Psoas muscle (tissue), 8 donors: ENCODE results near the gene SYT7. TPM values are rescaled to one million over a fixed set of nuclear protein-coding genes. Genes with fewer than 3 reads are reported as not detected.

Source experiments
- ATAC-seq, 4 donors: fragments of 200-7000 bp; cut with Tn5 transposase; one replicate each; pipeline ENCODE4 v1.9.1; 2020; ENCODE audit warnings: moderate library complexity in 3 of 4, mild to moderate bottlenecking in 2 of 4
- DNase-seq, 2 donors: peaks; one replicate each; pipeline ENCODE4 v3.0.0-alpha.2; 2020
- H3K27ac ChIP-seq: fragments of 200-600 bp; one replicate; pipeline ENCODE4 v1.8.0; 2022
- H3K27me3 ChIP-seq, 3 donors: fragments of 200-600 bp in 1 of 3; one replicate each; pipeline versions ENCODE4 v1.6.1 to v1.8.0; 2013 to 2022; ENCODE audit warnings: low read length in 2 of 3, mild to moderate bottlenecking in 2 of 3, moderate library complexity in 1 of 3; ENCODE audit not compliant: insufficient read depth in 3 of 3
- H3K36me3 ChIP-seq, 2 donors: fragments of 200-600 bp in 1 of 2; one replicate each; pipeline versions ENCODE4 v1.6.1 to v1.8.0; 2013 to 2022; ENCODE audit warnings: low read depth in 1 of 2, mild to moderate bottlenecking in 1 of 2, moderate library complexity in 1 of 2; ENCODE audit not compliant: insufficient read depth in 1 of 2
- H3K4me1 ChIP-seq: fragments of 200-600 bp; one replicate; pipeline ENCODE4 v1.8.0; 2022
- H3K4me3 ChIP-seq: fragments of 200-600 bp; one replicate; pipeline ENCODE4 v1.8.0; 2022; ENCODE audit warnings: mild to moderate bottlenecking
- H3K9me3 ChIP-seq: fragments of 200-600 bp; one replicate; pipeline ENCODE4 v1.8.0; 2022
- WGBS, 3 donors: extraction: QIAGEN DNeasy Blood & Tissue Kit; methylation state at CpG; one replicate each; pipeline versions ENCODE4 v1.1.6 to v1.1.7; 2013; 5-methylcytosine and 5-hydroxymethylcytosine counted together
- intact Hi-C, 2 donors: fragments of 100-400 bp; cut with DNase I; formaldehyde crosslinking; loops; one replicate each; pipeline versions ENCODE4 v1.11.0 to v1.14.2; 2022
- polyA plus RNA-seq, 3 donors: library from polyadenylated mRNA; stranded (reverse); fragments of 200-250 nt; gene quantifications; one replicate each; pipeline ENCODE4 v1.2.3, GENCODE V29; 2013
- total RNA-seq, 4 donors: library from RNA; stranded (reverse); fragmentation: NEBNext Ultra II Directional in 2 of 4; extraction: Animal tissue kit (Norgen Biotek cat#: 25700) in 2 of 4; gene quantifications; one replicate each; pipeline versions ENCODE4 v1.2.1 to v1.2.4, GENCODE V29; 2021 to 2023
- TF ChIP-seq, protein P1 (sequence below): fragments of 200-600 bp; IDR thresholded peaks from one replicate; pipeline ENCODE4 v1.8.0; 2022; ENCODE audit warnings: antibody characterized with exemption
- donor health status: healthy with polysubstance abuse.
- donor health status: DM: no; HTN: no; CAD: no; lungs with moderate emphysema.
- donor health status: Bipolar disorder and iron deficiency.
- donor health status: healthy.
- donor health status: DM: yes; HTN: yes; CAD: no.
- donor health status: DM: no; HTN: no; CAD: no.
- donor health status: DM: no; HTN: no; CAD: no.
- donor health status: DM: yes; HTN: yes; CAD: no.

SYT7 gene
- total and polyA plus RNA-seq, 7 donors: 0.96 to 3.5 (median 2.1) TPM

- no peak for DNase-seq
- Histone ChIP-seq H3K27ac (no peak overlapping the region), H3K4me3 (no peak overlapping the region), H3K9me3 (no peaks in the 10 kb centered on the region), H3K27me3 (peaks cover 0 to 25% (median 2%) of the 10 kb centered on the region in 3 donors), H3K36me3 (no peaks in the 10 kb centered on the region), H3K4me1 (no peaks in the 10 kb centered on the region)
- intact Hi-C loops: loop anchor here in 1 of 2 donors (2.0 kb wide), 1 partner anchor 67 kb away; no protein-coding TSS in a partner anchor
- 73 to 76% (median 74%) methylated on average over 11 of the region's 11 CpGs for WGBS, 3 donors
- TF ChIP-seq, protein P1, sequence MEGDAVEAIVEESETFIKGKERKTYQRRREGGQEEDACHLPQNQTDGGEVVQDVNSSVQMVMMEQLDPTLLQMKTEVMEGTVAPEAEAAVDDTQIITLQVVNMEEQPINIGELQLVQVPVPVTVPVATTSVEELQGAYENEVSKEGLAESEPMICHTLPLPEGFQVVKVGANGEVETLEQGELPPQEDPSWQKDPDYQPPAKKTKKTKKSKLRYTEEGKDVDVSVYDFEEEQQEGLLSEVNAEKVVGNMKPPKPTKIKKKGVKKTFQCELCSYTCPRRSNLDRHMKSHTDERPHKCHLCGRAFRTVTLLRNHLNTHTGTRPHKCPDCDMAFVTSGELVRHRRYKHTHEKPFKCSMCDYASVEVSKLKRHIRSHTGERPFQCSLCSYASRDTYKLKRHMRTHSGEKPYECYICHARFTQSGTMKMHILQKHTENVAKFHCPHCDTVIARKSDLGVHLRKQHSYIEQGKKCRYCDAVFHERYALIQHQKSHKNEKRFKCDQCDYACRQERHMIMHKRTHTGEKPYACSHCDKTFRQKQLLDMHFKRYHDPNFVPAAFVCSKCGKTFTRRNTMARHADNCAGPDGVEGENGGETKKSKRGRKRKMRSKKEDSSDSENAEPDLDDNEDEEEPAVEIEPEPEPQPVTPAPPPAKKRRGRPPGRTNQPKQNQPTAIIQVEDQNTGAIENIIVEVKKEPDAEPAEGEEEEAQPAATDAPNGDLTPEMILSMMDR: no peak
- ATAC-seq: no peak
These were observed 66.6 kb downstream of the SYT7 start for GRCh38 chr11:61514050-61514917.

- H3K9me3 ChIP-seq: no peaks in the 10 kb centered on the region
These were observed 67.6 kb downstream of the SYT7 start for GRCh38 chr11:61513143-61513765.

DNA sequence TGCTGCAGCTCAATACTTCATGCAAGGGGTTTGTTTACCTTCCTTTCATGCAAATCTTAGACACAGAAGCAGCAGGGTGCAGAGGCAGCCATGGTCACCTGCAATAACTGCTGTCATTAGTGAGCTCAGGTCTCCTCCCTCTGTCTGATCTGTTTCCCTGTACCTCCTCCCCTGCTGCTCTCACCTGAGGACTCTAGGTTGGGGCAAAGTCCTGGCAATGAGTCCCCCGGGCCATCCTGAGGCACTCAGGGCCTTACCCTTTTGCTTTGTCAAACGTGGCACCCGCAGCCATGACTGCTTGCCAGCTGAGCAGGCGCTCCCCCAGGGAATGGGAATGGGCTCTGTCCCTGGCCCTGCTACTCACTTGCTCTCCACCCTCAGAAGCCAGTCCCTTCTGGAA, 68.4 kb downstream of the SYT7 start:
- no peak overlapping the region for H3K4me3 ChIP-seq
- ATAC-seq (no peak), DNase-seq (no peak)
- TF ChIP-seq, protein P1: no peak
- peaks cover 0 to 36% (median 10%) of the 10 kb centered on the region in 3 donors for H3K27me3 ChIP-seq
- H3K4me1 ChIP-seq: no peaks in the 10 kb centered on the region
- H3K9me3 ChIP-seq: no peaks in the 10 kb centered on the region
- no peaks in the 10 kb centered on the region for H3K36me3 ChIP-seq
- intact Hi-C loops: no loop called here
- H3K27ac ChIP-seq: no peak overlapping the region
- WGBS, 3 donors: 78 to 81% (median 81%) methylated on average over 4 of the region's 4 CpGs

More at GRCh38 chr11:61513143-61513765, 67.6 kb downstream of the SYT7 start:
- peaks cover 0 to 28% (median 4%) of the 10 kb centered on the region in 3 donors for H3K27me3 ChIP-seq
- no peak overlapping the region for H3K4me3 ChIP-seq
- no peaks in the 10 kb centered on the region for H3K36me3 ChIP-seq
- WGBS, 3 donors: 83 to 87% (median 85%) methylated on average over 8 to 11 of the region's 11 CpGs
- intact Hi-C loops: no loop called here
- TF ChIP-seq, protein P1: no peak
- no peaks in the 10 kb centered on the region for H3K4me1 ChIP-seq
- ATAC-seq (no peak), DNase-seq (no peak)
- H3K27ac ChIP-seq: no peak overlapping the region

DNA sequence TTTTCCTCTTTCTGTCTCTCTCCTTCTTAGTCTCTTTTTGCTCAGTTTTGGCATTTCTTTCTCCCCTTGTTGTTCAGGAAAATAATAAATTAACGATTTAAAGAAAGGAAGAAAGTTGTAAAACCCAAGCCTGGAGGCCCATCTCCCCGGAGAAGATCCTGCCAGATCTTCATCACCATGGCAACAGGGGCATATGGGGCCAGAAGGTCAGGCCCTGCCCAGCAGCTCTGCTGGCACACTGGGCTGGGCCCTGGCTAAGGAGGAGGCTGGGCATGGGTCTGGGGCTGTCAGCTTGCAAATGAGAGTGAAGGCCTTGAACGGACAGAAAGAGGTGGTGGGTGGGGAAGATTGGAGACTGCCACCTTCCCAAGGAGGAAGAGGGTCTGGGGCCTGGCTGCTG, 69.5 kb downstream of the SYT7 start:
- intact Hi-C loops: no loop called here
- DNase-seq (no peak), ATAC-seq (no peak)
- H3K4me1 ChIP-seq: no peaks in the 10 kb centered on the region
- no peaks in the 10 kb centered on the region for H3K36me3 ChIP-seq
- peaks cover 0 to 45% (median 15%) of the 10 kb centered on the region in 3 donors for H3K27me3 ChIP-seq
- H3K27ac ChIP-seq: no peak overlapping the region
- H3K9me3 ChIP-seq: no peaks in the 10 kb centered on the region
- no peak overlapping the region for H3K4me3 ChIP-seq
- TF ChIP-seq, protein P1: no peak
- WGBS, 3 donors: 37 to 52% (median 44%) methylated on average over 3 of the region's 3 CpGs
